ENCODE measurements around the gene LDLRAD3. TPM values are rescaled to one million over a fixed set of nuclear protein-coding genes. Genes with fewer than 3 reads are reported as not detected.

LDLRAD3 gene
- total and polyA plus RNA-seq, 4 donors: 2.3 to 19.6 (median 10.8) TPM

DNA sequence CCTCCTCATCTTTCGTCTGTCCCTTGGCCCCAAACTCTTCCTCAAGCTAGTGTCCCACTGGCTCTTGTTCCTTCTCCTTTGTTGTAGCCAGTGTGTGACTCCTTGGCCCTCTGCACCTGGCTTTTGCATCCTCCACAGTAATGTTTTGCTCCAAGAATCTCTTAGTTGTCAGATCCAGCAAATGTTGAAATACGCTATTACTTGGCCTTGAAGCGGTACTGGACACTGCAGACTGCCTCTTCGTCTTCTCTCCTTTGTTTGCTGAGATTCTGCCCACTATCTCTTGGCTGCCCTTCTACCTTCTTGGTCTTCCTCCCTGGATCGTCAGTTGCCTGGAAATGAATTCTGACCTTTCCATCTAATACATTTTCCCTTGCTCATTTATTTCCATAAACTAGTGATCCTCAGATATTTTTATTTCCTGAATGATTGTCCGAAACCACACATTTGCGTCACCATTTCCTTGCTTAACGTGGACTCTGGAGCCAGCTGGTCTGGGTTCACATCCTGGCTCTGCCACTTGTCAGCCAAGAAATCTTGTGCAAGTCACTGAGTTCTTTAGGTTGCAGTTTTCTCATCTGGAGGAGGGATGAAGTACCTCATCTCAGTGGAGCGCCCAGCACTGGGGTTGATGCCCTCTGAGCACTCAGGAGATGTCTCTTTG lies 113.6 kb downstream of the LDLRAD3 start:
- WGBS, 2 donors: 89 to 95% methylated on average over 9 of the region's 9 CpGs
- Histone ChIP-seq H3K4me3 (ENCODE audit: low read length in 2 of 2) (no peak overlapping the region), H3K27ac (ENCODE audit: low read depth in 1 of 2, low read length in 2 of 2) (no peak overlapping the region), H3K9me3 (ENCODE audit: control insufficient read depth, low read length) (peaks cover 4% of the 10 kb centered on the region), H3K36me3 (ENCODE audit: control insufficient read depth in 1 of 2, insufficient read depth in 2 of 2, low read length in 1 of 2) (no peaks in the 10 kb centered on the region), H3K4me1 (ENCODE audit: control insufficient read depth in 1 of 2, insufficient read depth in 2 of 2, low read length in 2 of 2) (no peaks in the 10 kb centered on the region), H3K27me3 (ENCODE audit: control insufficient read depth in 1 of 2, insufficient read depth in 2 of 2, low read length in 1 of 2) (no peaks in the 10 kb centered on the region)
- intact Hi-C loops (cut with DNase I): no loop called here
- peak in 1 of 2 donors; percentile 70 for DNase-seq
- peak; percentile 81 for ATAC-seq (ENCODE audit: low FRiP score)

DNA sequence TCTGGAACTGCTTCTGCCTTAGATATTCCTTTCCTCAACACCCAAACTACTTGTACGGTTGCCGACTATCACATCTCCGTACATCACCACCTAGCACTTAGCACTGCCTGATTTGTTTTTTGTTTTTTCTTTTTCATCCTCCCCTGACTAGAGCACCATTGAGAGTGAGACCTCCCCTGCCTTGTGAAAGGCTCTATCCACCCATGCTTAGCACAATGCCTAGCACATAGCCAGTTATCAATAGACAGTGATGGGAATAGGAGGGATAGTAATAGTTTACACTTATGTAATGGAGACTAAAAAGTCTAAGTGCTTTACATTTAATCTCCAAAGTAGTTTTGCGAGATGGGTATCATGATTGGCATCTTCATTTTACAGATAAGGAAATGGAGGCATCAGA lies 115.8 kb downstream of the LDLRAD3 start:
- intact Hi-C loops (cut with DNase I): no loop called here
- no peak for DNase-seq
- 98 to 99% methylated on average over 4 of the region's 4 CpGs for WGBS, 2 donors
- no peak for ATAC-seq (ENCODE audit: low FRiP score)
- no peak overlapping the region for H3K27ac ChIP-seq (ENCODE audit: low read depth in 1 of 2, low read length in 2 of 2)
- H3K36me3 ChIP-seq (ENCODE audit: control insufficient read depth in 1 of 2, insufficient read depth in 2 of 2, low read length in 1 of 2): no peaks in the 10 kb centered on the region
- H3K27me3 ChIP-seq (ENCODE audit: control insufficient read depth in 1 of 2, insufficient read depth in 2 of 2, low read length in 1 of 2): no peaks in the 10 kb centered on the region
- H3K4me1 ChIP-seq (ENCODE audit: control insufficient read depth in 1 of 2, insufficient read depth in 2 of 2, low read length in 2 of 2): no peaks in the 10 kb centered on the region
- no peak overlapping the region for H3K4me3 ChIP-seq (ENCODE audit: low read length in 2 of 2)
- peaks cover 4% of the 10 kb centered on the region for H3K9me3 ChIP-seq (ENCODE audit: control insufficient read depth, low read length)

DNA sequence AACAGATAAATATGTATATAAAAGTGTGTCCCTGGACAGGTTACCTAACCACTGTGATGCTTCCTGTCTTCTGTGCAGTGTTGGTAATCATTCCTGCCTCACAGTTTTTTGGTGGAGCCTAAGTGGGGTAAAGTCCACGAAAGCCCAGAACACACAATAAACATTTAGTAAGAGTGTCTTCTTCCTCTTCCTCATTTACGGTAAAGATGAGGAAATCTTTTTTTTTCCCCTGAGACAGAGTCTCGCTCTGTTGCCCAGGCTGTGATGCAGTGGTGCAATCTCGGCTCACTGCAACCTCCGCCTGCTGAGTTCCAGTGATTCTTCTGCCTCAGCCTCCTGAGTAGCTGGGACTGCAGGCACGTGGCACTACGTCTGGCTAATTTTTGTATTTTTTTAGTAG lies 117.1 kb downstream of the LDLRAD3 start:
- H3K4me1 ChIP-seq (ENCODE audit: control insufficient read depth in 1 of 2, insufficient read depth in 2 of 2, low read length in 2 of 2): no peaks in the 10 kb centered on the region
- ATAC-seq (ENCODE audit: low FRiP score) (no peak), DNase-seq (peak in 1 of 2 donors; percentile 61)
- no peak overlapping the region for H3K4me3 ChIP-seq (ENCODE audit: low read length in 2 of 2)
- no peak overlapping the region for H3K27ac ChIP-seq (ENCODE audit: low read depth in 1 of 2, low read length in 2 of 2)
- no peaks in the 10 kb centered on the region for H3K27me3 ChIP-seq (ENCODE audit: control insufficient read depth in 1 of 2, insufficient read depth in 2 of 2, low read length in 1 of 2)
- 90 to 91% methylated on average over 7 of the region's 7 CpGs for WGBS, 2 donors
- intact Hi-C loops (cut with DNase I): no loop called here
- peaks cover 4% of the 10 kb centered on the region for H3K9me3 ChIP-seq (ENCODE audit: control insufficient read depth, low read length)
- H3K36me3 ChIP-seq (ENCODE audit: control insufficient read depth in 1 of 2, insufficient read depth in 2 of 2, low read length in 1 of 2): no peaks in the 10 kb centered on the region

- Histone ChIP-seq H3K27me3 (ENCODE audit: control insufficient read depth in 1 of 2, insufficient read depth in 2 of 2, low read length in 1 of 2) (no peaks in the 10 kb centered on the region), H3K36me3 (ENCODE audit: control insufficient read depth in 1 of 2, insufficient read depth in 2 of 2, low read length in 1 of 2) (no peaks in the 10 kb centered on the region), H3K4me3 (ENCODE audit: low read length in 2 of 2) (no peak overlapping the region), H3K4me1 (ENCODE audit: control insufficient read depth in 1 of 2, insufficient read depth in 2 of 2, low read length in 2 of 2) (no peaks in the 10 kb centered on the region), H3K9me3 (ENCODE audit: control insufficient read depth, low read length) (peaks cover 4% of the 10 kb centered on the region), H3K27ac (ENCODE audit: low read depth in 1 of 2, low read length in 2 of 2) (no peak overlapping the region)
- no peak for ATAC-seq (ENCODE audit: low FRiP score)
- DNase-seq: no peak
- intact Hi-C loops (cut with DNase I): no loop called here
- WGBS, 2 donors: 75 to 76% methylated on average over 2 of the region's 2 CpGs
Measured at GRCh38 chr11:36061471-36061870, 117.6 kb downstream of the LDLRAD3 start.

DNA sequence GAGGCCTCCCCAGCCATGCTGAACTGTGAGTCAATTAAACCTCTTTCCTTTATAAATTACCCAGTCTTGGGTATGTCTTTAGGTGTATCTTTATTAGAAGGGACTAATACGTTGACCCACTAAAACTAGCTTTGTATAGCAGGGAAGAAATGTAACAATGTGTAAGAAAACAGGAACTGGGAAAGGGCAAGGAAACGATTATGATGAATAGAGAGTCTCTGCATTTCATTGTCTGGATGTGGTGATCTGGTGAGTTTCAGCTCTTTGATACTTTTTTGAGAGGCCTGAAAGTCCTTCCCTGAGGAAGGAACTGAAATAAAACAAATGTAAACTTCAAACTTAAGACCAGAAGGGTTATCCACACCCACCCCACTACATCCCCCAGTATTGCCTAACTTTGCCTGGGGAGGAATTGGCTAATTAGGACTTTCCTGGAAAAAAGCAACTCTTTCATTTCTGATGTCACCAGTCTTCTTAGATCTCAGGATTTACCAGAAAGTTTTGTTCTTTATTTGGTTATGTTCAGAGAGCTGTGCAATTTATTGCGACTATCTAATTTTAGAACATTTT lies 119.0 kb downstream of the LDLRAD3 start:
- H3K27ac ChIP-seq (ENCODE audit: low read depth in 1 of 2, low read length in 2 of 2): no peak overlapping the region
- 79 to 82% methylated on average over 3 of the region's 3 CpGs for WGBS, 2 donors
- no peak overlapping the region for H3K4me3 ChIP-seq (ENCODE audit: low read length in 2 of 2)
- H3K9me3 ChIP-seq (ENCODE audit: control insufficient read depth, low read length): peaks cover 5% of the 10 kb centered on the region
- H3K4me1 ChIP-seq (ENCODE audit: control insufficient read depth in 1 of 2, insufficient read depth in 2 of 2, low read length in 2 of 2): no peaks in the 10 kb centered on the region
- ATAC-seq (ENCODE audit: low FRiP score) (no peak), DNase-seq (no peak)
- intact Hi-C loops (cut with DNase I): no loop called here
- H3K36me3 ChIP-seq (ENCODE audit: control insufficient read depth in 1 of 2, insufficient read depth in 2 of 2, low read length in 1 of 2): no peaks in the 10 kb centered on the region
- H3K27me3 ChIP-seq (ENCODE audit: control insufficient read depth in 1 of 2, insufficient read depth in 2 of 2, low read length in 1 of 2): no peaks in the 10 kb centered on the region

DNA sequence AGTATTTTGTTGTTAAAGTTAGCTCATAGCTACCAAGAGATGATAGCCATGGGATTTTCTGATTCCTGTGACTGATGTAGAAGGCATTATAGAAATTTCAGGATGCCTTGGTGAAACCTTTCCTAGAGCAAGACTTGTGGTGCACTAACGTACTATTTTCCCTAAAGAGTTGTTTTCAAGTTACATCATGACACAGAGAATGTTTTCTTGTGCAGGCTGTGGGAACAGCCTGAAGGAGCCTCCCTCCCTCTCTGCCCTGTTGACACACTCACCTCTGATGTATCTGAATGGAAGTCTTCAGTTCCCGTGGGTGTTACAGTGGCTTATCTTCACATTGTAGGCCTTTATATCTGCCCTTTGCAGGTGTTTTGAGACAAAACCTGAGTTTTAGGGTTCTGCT lies 121.6 kb downstream of the LDLRAD3 start:
- ATAC-seq (ENCODE audit: low FRiP score) (no peak), DNase-seq (no peak)
- Histone ChIP-seq H3K27me3 (ENCODE audit: control insufficient read depth in 1 of 2, insufficient read depth in 2 of 2, low read length in 1 of 2) (no peaks in the 10 kb centered on the region), H3K9me3 (ENCODE audit: control insufficient read depth, low read length) (peaks cover 1% of the 10 kb centered on the region), H3K4me1 (ENCODE audit: control insufficient read depth in 1 of 2, insufficient read depth in 2 of 2, low read length in 2 of 2) (no peaks in the 10 kb centered on the region), H3K27ac (ENCODE audit: low read depth in 1 of 2, low read length in 2 of 2) (no peak overlapping the region), H3K36me3 (ENCODE audit: control insufficient read depth in 1 of 2, insufficient read depth in 2 of 2, low read length in 1 of 2) (no peaks in the 10 kb centered on the region), H3K4me3 (ENCODE audit: low read length in 2 of 2) (no peak overlapping the region)
- WGBS, 2 donors: 90 to 95% methylated on average over 2 of the region's 2 CpGs
- intact Hi-C loops (cut with DNase I): no loop called here

DNA sequence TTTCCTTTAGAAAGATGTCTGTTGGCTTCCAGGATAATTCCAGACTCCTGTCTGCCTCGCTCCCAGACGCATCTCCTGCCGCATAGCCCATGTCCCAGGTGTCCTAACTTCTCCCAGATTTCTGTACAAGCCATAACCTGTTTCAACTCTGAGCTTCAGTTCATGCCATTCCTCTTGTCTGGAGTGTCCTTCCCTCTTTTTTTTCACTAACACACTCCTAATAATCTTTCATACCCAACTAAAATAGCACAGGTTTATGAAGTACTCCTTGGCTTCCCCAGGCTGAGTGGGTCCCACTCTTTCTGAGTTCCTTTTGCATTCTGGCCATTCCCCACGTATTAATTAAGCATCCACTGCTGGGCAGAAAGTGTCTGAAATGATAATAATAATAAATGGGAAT lies 123.0 kb downstream of the LDLRAD3 start:
- H3K4me3 ChIP-seq (ENCODE audit: low read length in 2 of 2): no peak overlapping the region
- DNase-seq (no peak), ATAC-seq (ENCODE audit: low FRiP score) (no peak)
- no peaks in the 10 kb centered on the region for H3K27me3 ChIP-seq (ENCODE audit: control insufficient read depth in 1 of 2, insufficient read depth in 2 of 2, low read length in 1 of 2)
- no peaks in the 10 kb centered on the region for H3K36me3 ChIP-seq (ENCODE audit: control insufficient read depth in 1 of 2, insufficient read depth in 2 of 2, low read length in 1 of 2)
- WGBS, 2 donors: 84 to 99% methylated on average over 4 of the region's 4 CpGs
- no peaks in the 10 kb centered on the region for H3K4me1 ChIP-seq (ENCODE audit: control insufficient read depth in 1 of 2, insufficient read depth in 2 of 2, low read length in 2 of 2)
- no peak overlapping the region for H3K27ac ChIP-seq (ENCODE audit: low read depth in 1 of 2, low read length in 2 of 2)
- intact Hi-C loops (cut with DNase I): no loop called here
- H3K9me3 ChIP-seq (ENCODE audit: control insufficient read depth, low read length): peaks cover 1% of the 10 kb centered on the region

- Histone ChIP-seq H3K36me3 (ENCODE audit: control insufficient read depth in 1 of 2, insufficient read depth in 2 of 2, low read length in 1 of 2) (no peaks in the 10 kb centered on the region), H3K4me1 (ENCODE audit: control insufficient read depth in 1 of 2, insufficient read depth in 2 of 2, low read length in 2 of 2) (no peaks in the 10 kb centered on the region), H3K27ac (ENCODE audit: low read depth in 1 of 2, low read length in 2 of 2) (no peak overlapping the region), H3K27me3 (ENCODE audit: control insufficient read depth in 1 of 2, insufficient read depth in 2 of 2, low read length in 1 of 2) (no peaks in the 10 kb centered on the region), H3K4me3 (ENCODE audit: low read length in 2 of 2) (no peak overlapping the region), H3K9me3 (ENCODE audit: control insufficient read depth, low read length) (peaks cover 1% of the 10 kb centered on the region)
- ATAC-seq (ENCODE audit: low FRiP score): no peak
- no peak for DNase-seq
- WGBS, 2 donors: 89 to 94% methylated on average over 10 of the region's 10 CpGs
- intact Hi-C loops (cut with DNase I): no loop called here
Measured at GRCh38 chr11:36069576-36070212, 125.8 kb downstream of the LDLRAD3 start.
